NCI-H1105 treated with DMSO at 0.1 percent for 48 hours (cell line): ENCODE results near the gene POU2F1.
A peak's percentile ranks its signal among the peaks of the same experiment; 100 is the strongest.

Experiments
- DNase-seq: peaks from one replicate; lab custom pipeline; 2025; lab: John Stamatoyannopoulos, UW

Gene POU2F1

GRCh38 chr1:167220537-167221125 lies at the start of gene POU2F1:
Gene POU2F1 (plus strand): TSS chr1:167220886. CDS start chr1:167220898, 12 bp downstream.
- DNase-seq, result peak; percentile 99

GRCh38 chr1:167171286-167171929 lies 49.3 kb upstream of the POU2F1 start:
- DNase-seq, result no peak

GRCh38 chr1:167173516-167174184 lies 47.0 kb upstream of the POU2F1 start:
- DNase-seq, result no peak

DNA sequence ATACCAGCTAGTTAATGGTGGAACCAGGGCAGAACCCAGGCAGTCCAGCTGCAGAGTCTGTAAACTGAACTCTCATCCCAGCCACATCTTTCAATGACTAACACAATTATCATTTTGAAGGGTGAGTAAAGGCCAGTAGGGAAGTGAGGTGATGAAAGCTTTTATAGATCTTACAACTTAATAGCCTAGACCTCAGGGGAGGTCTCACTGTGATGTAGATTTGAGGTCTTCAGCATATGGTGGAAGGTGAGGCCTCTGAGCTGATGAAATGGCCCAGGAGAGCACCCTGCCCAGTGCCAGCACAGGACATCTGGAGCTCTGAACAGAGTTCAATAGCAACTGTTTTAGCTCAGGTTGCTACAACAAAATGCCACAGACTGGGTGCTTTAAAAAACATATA lies 44.8 kb upstream of the POU2F1 start:
- no peak for DNase-seq

GRCh38 chr1:167178831-167179230 lies 41.9 kb upstream of the POU2F1 start:
- no peak for DNase-seq

DNA sequence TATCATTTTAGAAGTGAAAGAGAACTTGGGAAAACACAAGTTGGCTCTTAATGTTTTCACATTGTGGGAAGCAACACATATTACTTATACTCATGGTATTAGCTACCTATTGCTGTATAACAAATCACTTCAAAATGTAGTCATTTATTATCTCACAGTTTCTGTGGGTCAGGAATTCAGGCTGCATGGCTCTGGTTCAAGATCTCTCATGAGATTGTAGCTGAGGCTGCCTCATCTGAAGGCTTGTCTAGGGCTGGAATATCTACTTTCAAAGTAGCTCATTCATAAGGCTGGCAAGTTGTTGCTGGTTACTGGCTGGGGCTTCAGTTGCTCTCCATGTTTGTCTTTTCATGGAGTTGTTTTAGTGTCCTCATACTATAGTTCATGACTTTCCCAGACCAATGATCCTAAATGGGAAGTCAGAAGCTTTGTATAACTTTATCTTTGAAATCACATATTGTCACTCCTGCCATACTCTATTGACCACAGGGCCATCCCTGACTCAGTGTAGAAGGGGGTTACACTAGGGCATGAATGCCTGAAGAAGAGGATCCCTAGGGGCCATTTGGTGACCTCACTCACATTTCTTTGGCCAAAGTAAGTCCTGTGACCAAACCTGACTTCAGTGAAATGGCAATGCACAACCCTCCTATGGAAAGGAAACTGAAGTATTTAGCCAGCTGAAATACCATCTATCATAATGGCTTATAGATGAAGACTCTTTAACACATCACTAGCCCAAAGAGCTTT lies 37.9 kb upstream of the POU2F1 start:
- DNase-seq, result no peak

DNA sequence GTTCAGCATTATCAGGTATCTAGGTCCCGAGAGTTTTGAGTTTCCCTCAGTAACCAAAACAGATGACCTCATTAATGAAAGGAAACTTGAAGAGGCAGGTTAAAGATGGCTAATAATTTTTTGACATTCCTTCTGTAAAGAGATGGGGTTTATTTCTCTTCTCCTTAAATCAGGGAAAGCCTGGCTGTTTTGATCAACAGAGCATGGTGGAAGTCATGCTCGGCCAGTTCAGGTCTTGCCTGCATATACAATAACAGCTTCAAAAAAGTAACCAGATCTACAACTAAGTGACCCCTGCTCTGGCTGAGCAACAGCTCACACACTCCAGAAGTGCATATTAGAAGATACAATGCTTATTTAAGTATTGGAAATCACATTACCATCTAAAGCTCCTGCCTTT lies 36.6 kb upstream of the POU2F1 start:
- DNase-seq, result no peak

DNA sequence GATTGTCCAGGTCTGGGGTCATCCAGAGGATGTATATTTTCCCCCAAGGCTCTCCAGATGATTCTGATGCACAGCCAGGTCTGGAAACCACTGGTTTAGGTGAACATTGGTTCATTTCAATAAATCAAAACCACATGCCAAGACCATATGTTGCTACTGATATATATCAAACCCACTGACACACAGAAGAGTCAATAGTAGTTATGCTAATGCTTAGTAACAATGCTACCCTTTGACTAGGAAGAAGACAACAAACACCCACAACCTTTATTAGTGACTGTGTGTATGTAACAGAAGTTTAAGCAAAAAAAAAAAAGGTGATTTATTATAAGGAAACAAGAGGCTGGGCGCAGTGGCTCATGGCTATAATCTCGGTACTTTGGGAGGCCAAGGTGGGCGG lies 35.6 kb upstream of the POU2F1 start:
- no peak for DNase-seq

- DNase-seq, result peak; percentile 11
Observed at GRCh38 chr1:167185974-167186657, 34.6 kb upstream of the POU2F1 start.

DNA sequence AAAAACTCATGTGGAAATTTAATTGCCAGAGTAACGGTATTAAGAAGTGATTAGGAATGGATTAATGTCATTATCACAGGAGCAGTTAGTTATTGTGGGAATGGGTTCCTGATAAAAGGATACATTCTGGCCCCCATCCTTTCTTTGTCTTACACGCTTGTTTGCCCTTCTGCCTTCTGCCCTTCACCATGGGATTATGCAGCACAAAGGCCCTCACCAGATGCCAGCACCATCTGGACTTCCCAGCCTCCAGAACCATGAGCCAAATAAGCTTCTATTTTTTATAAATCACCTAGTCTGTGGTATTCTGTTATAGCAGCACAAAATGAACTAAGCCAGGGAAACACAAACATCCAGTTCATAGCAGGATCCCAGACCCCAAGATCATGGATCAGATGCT lies 33.9 kb upstream of the POU2F1 start:
- DNase-seq, result no peak

GRCh38 chr1:167190747-167191237 lies 29.9 kb upstream of the POU2F1 start:
- DNase-seq, result no peak

DNA sequence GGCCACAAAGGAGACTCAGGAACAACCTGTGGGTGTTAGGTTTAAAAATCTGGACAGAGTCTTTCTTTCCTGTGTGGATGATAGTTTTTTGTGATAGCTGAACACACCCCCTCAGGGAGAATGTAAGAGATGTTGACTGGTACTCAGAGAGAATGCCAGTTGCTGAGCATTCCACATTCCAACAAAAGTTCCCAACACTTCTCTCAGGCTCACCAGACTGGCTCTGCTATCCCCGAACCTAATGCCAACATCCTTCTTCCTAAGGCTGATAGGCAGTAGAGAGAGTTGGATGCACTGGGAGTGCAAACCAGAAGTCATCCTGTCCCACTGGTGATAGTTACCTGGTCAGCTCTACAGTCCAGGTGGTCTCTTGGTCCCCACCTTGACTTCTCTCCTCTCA lies 28.7 kb upstream of the POU2F1 start:
- DNase-seq, result no peak

DNA sequence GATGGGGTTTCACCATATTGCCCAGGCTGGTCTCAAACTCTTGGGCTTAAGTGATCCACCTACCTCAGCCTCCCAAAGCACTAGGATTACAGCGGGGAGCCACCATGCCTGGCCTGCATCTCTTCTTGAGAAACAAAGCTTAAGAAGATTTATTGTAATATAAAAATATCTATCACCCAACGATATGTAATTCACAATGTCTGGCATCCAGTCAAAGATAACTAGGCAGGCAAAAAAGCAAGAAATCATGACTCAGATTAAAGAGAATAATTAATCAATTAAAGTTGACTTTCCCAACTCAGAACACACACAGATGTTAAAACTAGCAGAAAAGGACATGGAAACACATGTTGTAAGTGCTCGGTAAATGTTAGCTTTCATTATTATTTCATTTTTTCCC lies 26.5 kb upstream of the POU2F1 start:
- no peak for DNase-seq

- no peak for DNase-seq
Observed at GRCh38 chr1:167196166-167196565, 24.5 kb upstream of the POU2F1 start.

DNA sequence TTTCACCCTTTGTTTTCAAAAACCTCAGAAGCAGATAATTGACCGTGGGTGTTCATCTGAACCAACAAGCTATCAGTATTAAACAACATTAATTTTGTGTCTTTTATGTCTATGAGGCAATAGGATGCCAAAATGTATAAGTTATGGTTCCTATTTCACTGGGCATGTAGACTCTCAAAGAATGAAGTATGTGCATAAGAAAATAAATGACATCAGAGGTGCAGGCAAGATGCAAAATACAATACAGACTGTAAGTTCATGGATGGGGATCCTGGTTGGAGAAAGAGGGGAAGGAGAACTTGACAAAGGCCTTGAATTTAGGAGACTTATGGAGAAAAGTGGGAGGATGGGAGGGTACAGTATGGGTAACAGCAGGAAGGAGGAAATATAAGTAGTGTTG lies 23.4 kb upstream of the POU2F1 start:
- no peak for DNase-seq

DNA sequence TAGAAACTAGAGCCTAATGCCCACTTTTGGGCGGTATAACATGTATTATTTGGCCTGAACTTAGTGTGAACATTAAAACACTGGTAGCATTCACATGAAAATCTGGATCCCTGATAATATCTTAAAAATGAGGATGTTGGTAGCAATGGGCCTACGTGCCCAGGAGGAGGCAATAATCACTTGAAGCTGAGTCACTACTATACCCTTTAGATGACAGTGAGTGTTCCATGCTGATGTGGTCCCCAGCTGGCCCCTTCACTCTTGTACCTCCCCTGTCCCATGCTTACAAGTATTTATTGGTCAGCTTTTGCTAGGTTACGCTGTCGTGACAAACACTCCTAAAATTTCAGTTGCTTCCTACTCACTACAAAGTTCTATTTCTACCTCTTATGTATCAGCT lies 23.0 kb upstream of the POU2F1 start:
- DNase-seq, result no peak

DNA sequence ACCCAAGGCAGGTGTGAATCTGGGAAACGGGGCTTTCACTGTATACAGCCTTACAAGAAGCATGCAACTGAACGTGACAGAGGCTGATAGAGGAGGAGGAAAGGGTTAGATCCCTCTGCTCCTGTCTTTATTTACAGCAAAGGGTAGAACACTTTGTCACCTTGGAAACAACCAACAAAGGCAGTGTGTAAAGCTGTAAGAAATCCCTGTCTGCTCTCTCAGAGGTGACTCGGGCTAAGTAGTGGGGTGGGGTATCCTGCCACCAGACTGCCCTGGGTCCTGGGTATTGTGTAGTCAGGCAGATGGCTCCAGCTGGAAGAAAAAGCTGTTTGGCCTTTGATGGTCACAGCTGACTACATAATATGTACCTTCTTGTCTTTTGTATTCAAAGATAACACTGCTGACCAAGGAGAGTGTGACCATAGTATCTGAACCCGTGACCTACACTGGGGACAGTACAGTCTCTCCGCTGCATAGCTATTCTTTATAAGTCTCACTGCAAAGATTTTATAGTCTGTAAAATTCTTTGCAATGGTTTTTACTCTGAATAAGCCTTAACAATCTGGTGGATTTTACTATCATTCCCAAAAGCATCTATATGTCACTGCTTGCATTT lies 22.1 kb upstream of the POU2F1 start:
- DNase-seq, result no peak

- no peak for DNase-seq
Observed at GRCh38 chr1:167199656-167200055, 21.0 kb upstream of the POU2F1 start.

DNA sequence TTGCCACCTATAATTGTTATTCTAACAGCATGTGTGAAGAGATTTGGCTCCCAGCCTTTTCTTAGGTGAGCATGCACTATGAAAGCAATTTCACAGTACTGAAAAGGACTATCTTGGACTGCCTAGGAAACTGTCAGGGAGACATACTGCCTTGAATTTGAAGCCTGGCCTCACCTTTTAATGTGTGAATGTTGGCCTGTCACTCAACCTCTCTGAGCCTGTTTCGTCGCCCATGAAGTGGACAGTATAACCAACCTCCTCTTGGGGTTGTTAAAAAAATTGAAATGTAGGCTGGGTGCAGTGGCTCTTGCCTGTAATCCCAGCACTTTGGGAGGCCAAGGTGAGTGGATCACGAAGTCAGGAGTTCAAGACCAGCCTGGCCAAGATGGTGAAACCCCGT lies 20.4 kb upstream of the POU2F1 start:
- no peak for DNase-seq

DNA sequence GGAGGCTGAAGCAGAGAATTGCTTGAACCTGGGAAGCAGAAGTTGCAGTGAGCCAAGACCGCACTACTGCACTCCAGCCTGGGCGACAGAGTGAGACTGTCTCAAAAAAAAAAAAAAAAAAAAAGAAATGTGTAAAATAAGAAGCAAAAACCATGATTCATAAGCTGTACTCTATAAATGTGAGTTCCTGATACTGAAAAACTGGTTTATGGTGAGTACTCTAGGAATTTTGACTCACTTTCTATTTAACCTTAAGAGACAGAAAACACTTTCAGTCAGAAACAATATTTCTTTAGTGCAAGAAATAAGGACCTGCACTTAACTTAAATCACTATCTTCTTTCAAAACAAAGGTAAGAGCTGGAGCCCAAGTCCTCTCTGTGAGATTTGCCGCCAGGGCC lies 19.9 kb upstream of the POU2F1 start:
- no peak for DNase-seq

DNA sequence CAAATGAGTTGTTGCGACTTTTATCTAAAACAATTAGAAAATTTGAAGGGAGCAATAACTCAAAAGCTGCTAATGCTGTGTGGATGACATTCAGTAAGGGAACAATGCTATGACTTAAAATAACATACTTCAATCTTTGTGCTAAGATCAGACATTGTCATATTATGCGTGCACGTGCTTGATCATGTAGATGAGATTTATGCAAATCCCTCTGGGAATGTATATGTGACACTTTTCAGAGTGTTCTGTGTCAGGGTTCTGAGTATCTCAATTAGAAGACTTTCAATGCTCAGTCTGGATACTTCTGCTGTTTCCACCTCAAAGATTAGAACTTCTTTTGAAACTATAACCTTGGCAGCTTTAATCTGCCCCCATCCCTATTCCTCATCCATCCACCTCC lies 18.6 kb upstream of the POU2F1 start:
- no peak for DNase-seq
